ENCODE results near the gene AGFG1. TPM values are rescaled to one million over a fixed set of nuclear protein-coding genes. Genes with fewer than 3 reads are reported as not detected.

AGFG1 gene
- total RNA-seq, 1 experiment from 2014 or later: 109 TPM

DNA sequence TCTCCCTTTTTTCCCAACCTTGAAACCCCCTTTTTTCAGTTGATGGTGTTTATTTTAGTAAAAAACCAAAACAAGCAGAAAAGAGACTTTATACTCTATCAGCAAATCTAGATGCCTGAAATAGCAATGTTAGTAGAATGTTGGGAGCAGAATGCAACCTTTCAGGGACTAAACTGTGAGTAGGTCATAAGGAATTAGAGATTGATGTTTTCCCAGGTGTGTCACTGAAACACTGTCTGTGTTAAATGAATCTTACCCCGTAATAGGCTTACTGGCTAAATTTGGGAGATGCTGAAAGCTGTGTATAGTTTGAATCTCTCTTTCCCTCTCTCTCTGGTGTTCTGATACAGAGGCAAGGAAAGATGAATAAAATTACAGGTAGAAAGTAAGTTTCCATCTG lies 43.8 kb downstream of the AGFG1 start:
- no peak overlapping the region for H3K27ac ChIP-seq (ENCODE audit: insufficient read length, low read depth, low read length)

More for the DNA sequence above, 43.8 kb downstream of the AGFG1 start:
- no peak overlapping the region for H3K4me3 Mint-ChIP-seq
- Histone ChIP-seq H2BK15ac (ENCODE audit: low read depth, low read length) (no peak overlapping the region), H3K56ac (ENCODE audit: insufficient read length, low read depth, low read length) (no peak overlapping the region), H3K18ac (ENCODE audit: insufficient read length, low read depth, low read length) (no peak overlapping the region), H3K79me2 (ENCODE audit: insufficient read depth, low read length) (peaks cover 25% of the 10 kb centered on the region; the same call in 1 of the 2 replicates), H3K79me1 (ENCODE audit: insufficient read depth, low read depth, low read length, poor library complexity, severe bottlenecking) (peaks cover 8% of the 10 kb centered on the region), H3T11ph (ENCODE audit: low read length) (no peak overlapping the region), H2AK5ac (ENCODE audit: insufficient read length, low read length) (no peak overlapping the region), H4K91ac (ENCODE audit: insufficient read length, low read depth, low read length) (no peak overlapping the region), H3K23ac (ENCODE audit: insufficient read length, low read depth, low read length) (no peak overlapping the region), H4K8ac (replicated peaks; ENCODE audit: insufficient read length, low read depth, low read length) (no peak overlapping the region), H2BK120ac (ENCODE audit: low read depth, low read length, poor library complexity, severe bottlenecking) (no peak overlapping the region), H4K20me1 (ENCODE audit: control insufficient read depth, insufficient read depth, insufficient read length) (no peaks in the 10 kb centered on the region), H2BK12ac (ENCODE audit: insufficient read length, low read depth, low read length) (no peak overlapping the region), H3K4me2 (ENCODE audit: insufficient read depth, insufficient read length, low read length) (no peak overlapping the region), H2AFZ (ENCODE audit: low read length) (no peak overlapping the region), H3K4ac (ENCODE audit: low read depth, low read length) (no peak overlapping the region), H3K9ac (ENCODE audit: extremely low read depth, insufficient read length, low read length) (no peak overlapping the region), H3K23me2 (ENCODE audit: insufficient read length, low read depth, low read length, poor library complexity, severe bottlenecking) (no peaks in the 10 kb centered on the region), H3K9me3 (ENCODE audit: control insufficient read depth, low read depth, low read length) (no peaks in the 10 kb centered on the region), H4K5ac (ENCODE audit: insufficient read length, low read depth, low read length) (no peak overlapping the region), H3K4me1 (ENCODE audit: insufficient read depth, low read length) (no peaks in the 10 kb centered on the region), H2BK5ac (ENCODE audit: insufficient read length, low read length) (no peak overlapping the region), H3K27me3 (ENCODE audit: insufficient read depth, low read length) (no peaks in the 10 kb centered on the region), H3K14ac (ENCODE audit: insufficient read depth, low read length) (no peak overlapping the region), H2BK20ac (ENCODE audit: low read depth, low read length, poor library complexity, severe bottlenecking) (no peak overlapping the region)
- H3K27ac Mint-ChIP-seq: no peak overlapping the region; a peak in 1 of 7 replicates
- H3K36me3 Mint-ChIP-seq (ENCODE audit: insufficient read depth in 1 of 3, low read depth in 3 of 3): peaks cover 0 to 11% (median 6%) of the 10 kb centered on the region in 3 experiments; a peak in 5 of 7 replicates
- H3K27me3 Mint-ChIP-seq (ENCODE audit: low read depth): no peaks in the 10 kb centered on the region
- TF ChIP-seq, protein P1, sequence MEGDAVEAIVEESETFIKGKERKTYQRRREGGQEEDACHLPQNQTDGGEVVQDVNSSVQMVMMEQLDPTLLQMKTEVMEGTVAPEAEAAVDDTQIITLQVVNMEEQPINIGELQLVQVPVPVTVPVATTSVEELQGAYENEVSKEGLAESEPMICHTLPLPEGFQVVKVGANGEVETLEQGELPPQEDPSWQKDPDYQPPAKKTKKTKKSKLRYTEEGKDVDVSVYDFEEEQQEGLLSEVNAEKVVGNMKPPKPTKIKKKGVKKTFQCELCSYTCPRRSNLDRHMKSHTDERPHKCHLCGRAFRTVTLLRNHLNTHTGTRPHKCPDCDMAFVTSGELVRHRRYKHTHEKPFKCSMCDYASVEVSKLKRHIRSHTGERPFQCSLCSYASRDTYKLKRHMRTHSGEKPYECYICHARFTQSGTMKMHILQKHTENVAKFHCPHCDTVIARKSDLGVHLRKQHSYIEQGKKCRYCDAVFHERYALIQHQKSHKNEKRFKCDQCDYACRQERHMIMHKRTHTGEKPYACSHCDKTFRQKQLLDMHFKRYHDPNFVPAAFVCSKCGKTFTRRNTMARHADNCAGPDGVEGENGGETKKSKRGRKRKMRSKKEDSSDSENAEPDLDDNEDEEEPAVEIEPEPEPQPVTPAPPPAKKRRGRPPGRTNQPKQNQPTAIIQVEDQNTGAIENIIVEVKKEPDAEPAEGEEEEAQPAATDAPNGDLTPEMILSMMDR (conservative IDR thresholded peaks at IDR 0.05): no peak
- no peak for DNase-seq
- H3K4me1 Mint-ChIP-seq: peaks cover 47 to 49% of the 10 kb centered on the region in 2 experiments
- no CpG with 5 or more reads among the region's 1 CpG for WGBS (ENCODE audit: extremely low coverage, insufficient read length, low lambda C conversion rate)
- no peaks in the 10 kb centered on the region for H3K9me3 Mint-ChIP-seq

All from H9 (cell line).